A673 (cell line): ENCODE results near the gene MFSD2A.

ENCODE experiments used
- CTCF ChIP-seq: fragments of 300-800, 200-600 bp; sonication (generic); conservative IDR thresholded peaks from 2 replicates; pipeline ENCODE4 v1.5.1; 2017; ENCODE audit warnings: low read depth, mild to moderate bottlenecking, antibody characterized with exemption, low read length, moderate library complexity, mixed read lengths
- EZH2 ChIP-seq: fragments of 200-600 bp; sonication (generic); IDR thresholded peaks from 2 replicates; pipeline ENCODE4 v1.6.1; 2017; ENCODE audit warnings: borderline replicate concordance, low read depth, mild to moderate bottlenecking, mixed read lengths, antibody characterized with exemption, low read length; ENCODE audit not compliant: poor library complexity, severe bottlenecking

DNA sequence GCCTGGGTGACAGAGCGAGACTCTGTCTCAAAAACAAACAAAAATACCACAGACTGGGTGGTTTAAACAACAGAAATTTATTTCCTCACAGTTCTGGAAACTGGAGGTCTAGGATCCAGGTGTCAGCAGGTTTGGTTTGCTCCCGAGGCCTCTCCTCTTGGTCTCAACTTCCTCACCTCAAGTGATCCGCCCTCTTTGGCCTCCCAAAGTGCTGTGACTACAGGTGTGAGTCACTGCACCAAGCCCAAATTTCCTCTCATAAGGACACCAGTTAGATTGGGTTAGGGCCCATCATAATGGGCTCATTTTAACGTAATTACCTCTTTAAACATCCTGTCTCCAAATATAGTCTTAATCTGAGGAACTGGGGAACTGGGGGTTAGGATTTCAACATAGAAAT, 35.5 kb downstream of the MFSD2A start:
- TF ChIP-seq CTCF, result no peak
- no peak for TF ChIP-seq EZH2
